BJ (cell line): ENCODE data around the gene CFAP65. TPM values are rescaled to one million over a fixed set of nuclear protein-coding genes. Genes with fewer than 3 reads are reported as not detected.

Experiments
- CTCF ChIA-PET: fragments of 350-600 bp; formaldehyde crosslinking; extraction: SDS; loops from one replicate; lab custom pipeline; 2021; ENCODE audit warnings: antibody characterized with exemption, inconsistent platforms; lab: Yijun Ruan, JAX
- POLR2A ChIA-PET: fragments of 300-600 bp; sonication (Branson Sonifier 250); formaldehyde crosslinking; extraction: SDS; loops from one replicate; lab custom pipeline; 2021; ENCODE audit warnings: antibody characterized with exemption; lab: Charles Lee
- DNase-seq: peaks from one replicate; pipeline ENCODE4 v3.0.0-alpha.2; 2011; ENCODE audit warnings: low read depth
- H3K27me3 ChIP-seq: 2 replicates; pipeline ENCODE4 v1.6.0; 2011; ENCODE audit warnings: low read length; ENCODE audit not compliant: control insufficient read depth, insufficient read depth
- H3K36me3 ChIP-seq: 2 replicates; pipeline ENCODE4 v1.5.1; 2011; ENCODE audit warnings: low read length; ENCODE audit not compliant: control insufficient read depth, insufficient read depth
- H3K4me3 ChIP-seq: 2 replicates; pipeline ENCODE4 v1.5.1; 2011; ENCODE audit warnings: low read depth, mild to moderate bottlenecking, control low read depth, low read length
- CTCF ChIP-seq: IDR thresholded peaks from 2 replicates; pipeline ENCODE4 v1.5.1; 2011; ENCODE audit warnings: low read depth, mild to moderate bottlenecking, control low read depth, inconsistent platforms, low read length, moderate library complexity; ENCODE audit not compliant: insufficient read depth
- polyA plus RNA-seq: library from polyadenylated mRNA; depleted of rRNA; stranded (reverse); fragments of >200 nt; gene quantifications from 2 replicates; pipeline ENCODE4 v1.2.3, GENCODE V29; 2011

The CFAP65 gene
- polyA plus RNA-seq, 1 experiment: not detected

DNA sequence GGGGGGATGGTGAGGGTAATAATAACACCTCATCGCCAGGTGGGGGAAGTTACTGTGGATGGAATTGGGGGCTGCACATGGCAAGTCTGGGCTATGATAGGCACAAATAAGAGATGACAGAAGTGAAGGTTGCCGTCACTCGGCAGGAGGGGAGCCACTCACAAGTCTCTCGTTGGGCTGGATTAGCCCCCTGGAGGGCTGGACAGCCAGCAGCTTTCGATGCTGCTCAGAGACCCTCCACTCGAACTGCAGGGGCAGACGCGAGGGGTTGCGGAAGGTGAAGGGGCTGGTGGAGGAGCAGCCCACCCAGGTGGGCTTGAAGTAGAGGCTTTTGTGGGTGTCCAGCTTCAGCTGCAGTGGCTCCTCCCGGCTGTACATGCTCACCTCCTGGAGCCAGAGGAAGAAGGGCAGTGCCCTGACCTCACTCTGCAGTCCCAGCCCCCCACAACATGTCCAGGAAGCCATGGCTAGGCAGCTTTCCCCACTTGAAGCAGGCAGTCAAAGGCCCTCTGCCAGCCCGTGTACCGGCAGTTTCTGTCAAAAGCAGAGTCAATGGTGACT, 18.2 kb downstream of the CFAP65 start:
- peaks cover 34% of the 10 kb centered on the region for H3K27me3 ChIP-seq
- no peaks in the 10 kb centered on the region for H3K36me3 ChIP-seq
- DNase-seq: no peak
- no peak for TF ChIP-seq CTCF
- CTCF ChIA-PET: interaction anchor here (9.3 kb wide), 1 partner anchor 131 kb away, joined by 198 read pairs; the partner anchor contains the start of gene NHEJ1
- POLR2A ChIA-PET: no interaction called here
- H3K4me3 ChIP-seq: no peak overlapping the region

- no peak for DNase-seq
- no peak overlapping the region for H3K4me3 ChIP-seq
- no peaks in the 10 kb centered on the region for H3K36me3 ChIP-seq
- peaks cover 37% of the 10 kb centered on the region for H3K27me3 ChIP-seq
- POLR2A ChIA-PET: no interaction called here
- CTCF ChIA-PET: no interaction called here
- no peak for TF ChIP-seq CTCF
Observed at GRCh38 chr2:219022616-219023015, 18.7 kb downstream of the CFAP65 start.

DNA sequence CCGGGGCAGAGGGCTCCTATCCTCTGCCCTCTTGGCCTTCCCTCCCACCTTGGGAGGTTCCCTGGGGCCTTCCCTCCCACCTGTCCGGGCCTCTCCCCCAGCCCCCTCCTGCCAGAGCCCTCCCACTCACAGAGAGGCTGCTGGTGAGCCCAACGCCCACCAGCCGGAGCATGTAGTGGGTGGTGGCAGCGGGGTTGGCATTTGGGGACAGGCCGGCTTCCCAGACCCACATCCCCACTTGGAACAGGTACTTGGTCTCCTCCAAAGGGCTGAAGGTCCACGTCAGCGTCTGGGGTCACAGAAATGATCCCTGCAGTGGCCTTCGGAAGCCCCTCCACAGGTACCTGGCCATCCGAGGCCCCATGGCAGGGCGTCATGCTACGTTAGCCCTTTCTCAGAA, 19.3 kb downstream of the CFAP65 start:
- no peak for DNase-seq
- H3K4me3 ChIP-seq: no peak overlapping the region
- no peak for TF ChIP-seq CTCF
- ChIA-PET CTCF (interaction anchor here (1.4 to 3.0 kb wide), 3 partner anchors 7 to 26 kb away, joined by 3 to 20 read pairs (median 9); no protein-coding TSS in a partner anchor), POLR2A (no interaction called here)
- no peaks in the 10 kb centered on the region for H3K36me3 ChIP-seq
- peaks cover 37% of the 10 kb centered on the region for H3K27me3 ChIP-seq

- CTCF ChIA-PET: interaction anchor here (1.1 to 3.0 kb wide), 4 partner anchors 8 to 26 kb away, joined by 3 to 20 read pairs (median 6); no protein-coding TSS in a partner anchor
- Histone ChIP-seq H3K27me3 (peaks cover 34% of the 10 kb centered on the region), H3K36me3 (no peaks in the 10 kb centered on the region), H3K4me3 (no peak overlapping the region)
- no peak for TF ChIP-seq CTCF
- POLR2A ChIA-PET: no interaction called here
- no peak for DNase-seq
Observed at GRCh38 chr2:219021591-219021990, 19.7 kb downstream of the CFAP65 start.

DNA sequence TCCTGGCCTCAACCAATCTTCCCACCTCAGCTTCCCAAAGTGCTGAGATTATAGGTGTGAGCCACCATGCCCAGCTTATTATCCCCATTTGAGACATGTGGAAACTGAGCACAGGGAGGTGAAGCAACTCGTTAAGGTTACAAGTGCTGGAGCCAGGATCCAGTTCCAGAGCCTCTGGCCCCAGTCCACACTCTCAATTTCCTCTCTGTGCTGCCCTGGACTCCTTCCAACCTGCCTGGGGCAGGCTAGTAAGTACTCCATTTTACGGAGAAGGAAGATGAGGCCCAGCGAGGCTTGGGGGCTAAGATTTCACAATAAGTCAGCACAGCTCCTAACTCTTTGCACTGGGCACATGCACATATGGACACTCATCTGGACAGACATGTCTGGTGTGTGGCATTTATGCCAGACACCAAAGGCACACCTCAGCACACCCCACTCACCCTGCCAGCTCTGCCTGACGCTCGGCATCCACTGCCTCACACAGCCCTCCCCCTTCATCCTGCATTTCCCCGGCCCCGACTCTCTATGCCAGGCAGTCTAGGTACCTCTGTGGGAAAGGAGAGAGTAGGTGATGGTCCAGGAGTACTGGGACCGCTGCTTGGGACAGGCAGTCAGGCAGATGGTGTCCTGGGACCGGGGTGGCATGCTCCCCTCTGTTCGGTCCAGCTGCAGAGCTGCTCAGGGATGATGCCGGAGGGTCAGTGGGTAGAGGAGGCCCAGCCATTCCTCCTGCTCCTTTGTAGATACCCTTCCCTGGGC, 20.5 kb downstream of the CFAP65 start:
- ChIA-PET POLR2A (no interaction called here), CTCF (interaction anchor here (1.1 to 3.0 kb wide), 5 partner anchors 9 to 99 kb away, joined by 3 to 20 read pairs (median 8); no protein-coding TSS in a partner anchor)
- no peak for DNase-seq
- peaks cover 33% of the 10 kb centered on the region for H3K27me3 ChIP-seq
- TF ChIP-seq CTCF: no peak
- no peak overlapping the region for H3K4me3 ChIP-seq
- no peaks in the 10 kb centered on the region for H3K36me3 ChIP-seq
